NCI-H526 treated with DMSO at 0.1 percent for 48 hours (cell line): ENCODE data around the gene USP22.
"Not testable (repeated sequence)": the region's sequence is repeated elsewhere in the genome, so short reads cannot be mapped to it uniquely, and the experiment has no call there.

ENCODE experiments used
- DNase-seq: peaks from one replicate; lab custom pipeline; 2025; lab: John Stamatoyannopoulos, UW

The USP22 gene

DNA sequence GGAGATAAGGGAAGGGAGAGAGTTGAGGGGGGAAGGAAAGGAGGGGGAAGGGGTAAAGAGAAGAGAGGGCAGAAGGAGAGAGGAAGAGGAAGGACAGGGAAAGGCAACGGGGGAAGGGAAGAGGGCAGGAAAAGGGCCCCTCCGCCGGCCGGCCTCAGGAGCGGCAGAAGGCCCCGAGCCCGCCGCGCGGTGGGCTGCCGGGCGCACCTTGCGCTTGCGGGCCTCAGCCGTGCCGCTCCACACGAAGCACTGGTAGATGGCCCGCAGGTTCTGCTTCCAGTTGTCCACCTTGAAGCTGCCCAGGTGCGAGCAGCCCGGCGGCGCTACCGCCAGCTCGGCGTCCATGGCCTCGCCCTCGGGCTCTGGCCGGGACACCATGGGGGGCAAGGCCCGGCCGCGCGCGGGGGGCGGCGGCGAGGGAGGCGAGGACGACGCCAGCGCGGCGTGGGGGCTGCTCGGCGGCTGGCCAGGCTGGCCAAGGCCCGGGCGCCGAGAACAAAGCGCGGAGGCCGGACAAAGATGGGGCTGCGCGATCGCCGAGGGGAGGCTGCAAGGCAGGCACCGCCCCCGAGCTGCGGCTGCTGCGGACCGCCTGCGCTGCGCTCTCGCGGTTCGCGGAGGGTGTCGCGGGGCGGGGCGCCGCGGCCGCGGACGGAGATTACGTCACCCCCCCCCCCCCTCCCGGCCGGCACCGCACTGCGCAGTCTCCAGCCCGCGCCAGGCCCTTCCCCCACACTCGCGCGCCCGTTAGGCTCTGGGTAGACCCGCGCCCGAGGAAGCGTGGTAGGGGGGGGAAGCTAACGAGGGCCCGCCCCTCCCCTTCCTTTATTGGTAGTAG lies at the start of gene USP22:
Gene USP22 (minus strand): TSS at position 554 of the 838 bp plus-strand sequence. CDS start 176 bp downstream, at position 378.
- no peak for DNase-seq

DNA sequence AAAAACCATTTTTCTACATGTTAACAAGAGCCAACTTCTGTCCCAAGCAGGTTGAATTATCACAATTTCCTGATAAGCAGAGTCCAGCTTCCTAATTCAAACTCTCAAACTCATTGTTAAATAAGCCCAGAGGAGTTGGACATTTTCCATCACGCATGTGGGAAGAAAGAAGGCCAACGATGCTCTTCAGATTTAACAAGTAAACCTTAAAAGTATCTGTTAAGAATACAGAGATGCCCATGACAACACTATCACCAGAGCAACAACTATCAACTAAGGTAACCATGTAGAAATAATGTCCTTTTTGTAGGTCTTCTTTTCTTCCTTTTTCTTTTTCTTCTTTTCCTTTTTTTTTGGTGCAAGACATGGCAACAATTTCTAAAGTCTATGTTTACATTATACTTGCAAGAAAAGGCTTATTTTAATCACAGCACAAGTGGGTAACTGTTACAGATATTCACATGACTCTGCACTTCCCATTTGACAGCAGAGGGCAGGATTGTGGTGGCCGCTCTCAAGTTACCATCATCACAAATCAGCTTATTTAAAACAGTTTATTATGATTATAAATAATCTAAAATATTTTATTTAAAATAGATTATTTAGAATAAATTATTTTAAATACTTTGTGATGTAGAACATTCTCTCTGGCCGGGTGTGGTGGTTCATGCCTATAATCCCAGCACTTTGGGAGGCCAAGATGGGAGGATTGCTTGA lies 48.2 kb upstream of the USP22 start:
- no peak for DNase-seq

DNA sequence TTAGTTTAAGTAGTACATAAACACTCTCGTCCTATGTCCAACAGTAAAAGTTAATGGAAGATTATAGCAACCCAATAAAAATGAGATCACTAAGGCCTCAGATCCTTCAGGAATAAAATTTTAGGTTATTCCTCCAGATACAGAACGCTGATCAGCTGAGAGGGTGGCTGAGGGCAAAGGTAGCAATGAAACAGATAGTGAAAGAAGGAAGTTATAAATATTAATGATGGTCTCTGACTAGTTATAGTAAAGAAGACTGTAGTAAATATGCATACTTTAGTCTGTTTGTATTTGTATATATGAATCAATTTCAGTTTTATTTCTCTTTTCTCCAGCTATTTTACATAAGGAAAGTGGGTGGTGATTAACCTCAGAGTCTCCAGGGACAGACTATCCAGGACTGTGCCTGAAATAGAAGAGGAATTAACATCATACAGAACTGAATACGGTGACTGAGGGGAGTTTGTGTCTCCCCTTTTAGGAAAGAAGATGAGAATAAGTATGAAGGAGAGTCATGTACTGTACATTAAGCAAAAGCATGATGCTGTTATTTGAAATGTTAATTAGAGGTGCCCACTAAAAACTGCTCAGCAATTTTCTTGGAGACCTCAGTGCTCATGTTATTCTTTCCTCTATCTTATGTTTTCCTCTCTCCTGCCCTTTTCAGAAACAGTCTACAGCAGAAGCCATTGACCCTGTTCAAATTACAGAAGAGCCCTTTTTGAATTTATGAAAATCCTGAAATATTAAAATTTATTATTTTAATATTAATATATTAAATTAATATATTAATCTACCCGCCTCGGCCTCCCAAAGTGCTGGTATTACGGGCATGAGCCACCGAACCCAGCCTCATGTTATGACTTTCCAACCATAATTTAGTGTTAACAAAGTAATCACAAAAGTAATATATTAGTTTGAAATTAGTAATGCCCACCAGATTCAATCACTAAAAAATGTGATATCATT lies 47.4 kb upstream of the USP22 start:
- peak; percentile 3 for DNase-seq

DNA sequence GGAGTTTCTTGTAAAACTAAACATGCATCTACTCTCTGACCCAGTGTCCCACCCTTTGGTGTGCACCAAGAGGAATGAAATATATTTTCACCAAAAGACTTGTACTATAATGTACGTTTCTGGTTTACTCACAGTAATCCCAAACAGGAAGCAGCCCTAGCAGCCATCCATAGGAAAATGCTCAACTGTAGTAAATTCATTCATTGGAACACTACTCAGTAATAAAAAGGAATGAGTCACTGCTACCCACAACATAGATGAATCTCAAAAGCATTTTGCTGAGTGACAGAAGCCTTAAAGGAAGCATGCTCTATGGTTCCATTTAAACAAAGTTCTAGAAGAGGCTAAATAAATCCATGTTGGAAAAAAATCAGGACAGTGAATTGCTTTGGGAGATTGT lies 46.3 kb upstream of the USP22 start:
- DNase-seq, result no peak

DNA sequence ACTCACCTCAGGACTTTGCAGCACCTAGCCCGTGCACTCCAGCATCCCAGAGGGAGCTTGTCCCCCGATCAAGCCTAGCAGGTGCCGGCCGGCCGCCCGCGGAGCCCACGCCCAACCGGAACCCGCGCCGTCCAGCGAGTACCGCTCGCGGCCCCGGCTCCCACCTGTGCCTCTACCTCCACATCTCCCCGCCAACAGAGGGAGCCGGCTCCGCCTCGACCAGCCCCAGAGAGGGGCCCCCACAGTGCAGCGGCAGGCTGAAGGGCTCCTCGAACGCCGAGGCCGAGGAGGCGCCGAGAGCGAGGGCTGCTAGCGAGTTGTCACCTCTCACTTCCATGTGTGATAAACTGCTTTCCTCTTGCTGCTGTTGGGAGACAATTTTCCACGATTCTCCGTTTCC lies 42.9 kb upstream of the USP22 start:
- DNase-seq, result no peak

DNA sequence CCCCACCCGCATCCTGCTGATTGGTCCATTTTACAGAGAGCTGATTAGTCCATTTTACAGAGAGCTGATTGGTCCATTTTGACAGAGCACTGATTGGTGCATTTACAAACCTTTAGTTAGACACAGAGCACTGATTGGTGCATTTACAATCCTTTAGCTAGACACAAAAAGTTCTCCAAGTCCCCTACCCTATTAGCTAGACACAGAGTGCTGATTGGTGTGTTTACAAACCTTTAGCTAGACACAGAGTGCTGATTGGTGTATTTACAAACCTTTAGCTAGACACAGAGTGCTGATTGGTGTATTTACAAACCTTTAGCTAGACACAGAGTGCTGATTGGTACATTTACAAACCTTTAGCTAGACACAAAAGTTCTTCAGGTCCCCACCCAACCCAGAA lies 42.5 kb upstream of the USP22 start:
- DNase-seq, result not testable (repeated sequence)

DNA sequence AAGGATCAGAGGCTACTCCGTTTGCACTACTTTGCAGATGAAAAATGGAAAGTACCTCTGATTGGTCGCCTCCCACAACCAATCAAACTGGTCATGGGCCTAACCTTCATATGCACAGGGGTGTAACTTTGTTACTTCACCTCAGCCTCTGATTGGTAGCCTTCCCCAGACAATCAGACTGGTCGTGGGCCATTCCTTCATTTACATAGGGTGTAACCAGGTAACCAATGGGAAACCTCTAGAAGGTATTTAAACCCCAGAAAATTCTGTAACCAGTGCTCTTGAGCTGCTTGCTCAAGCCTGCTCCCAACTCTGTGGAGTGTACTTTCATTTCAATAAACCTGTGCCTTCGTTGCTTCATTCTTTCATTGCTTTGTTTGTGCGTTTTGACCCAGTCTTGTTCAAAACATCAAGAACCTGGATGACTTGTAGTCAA lies 39.2 kb upstream of the USP22 start:
- DNase-seq, result no peak

DNA sequence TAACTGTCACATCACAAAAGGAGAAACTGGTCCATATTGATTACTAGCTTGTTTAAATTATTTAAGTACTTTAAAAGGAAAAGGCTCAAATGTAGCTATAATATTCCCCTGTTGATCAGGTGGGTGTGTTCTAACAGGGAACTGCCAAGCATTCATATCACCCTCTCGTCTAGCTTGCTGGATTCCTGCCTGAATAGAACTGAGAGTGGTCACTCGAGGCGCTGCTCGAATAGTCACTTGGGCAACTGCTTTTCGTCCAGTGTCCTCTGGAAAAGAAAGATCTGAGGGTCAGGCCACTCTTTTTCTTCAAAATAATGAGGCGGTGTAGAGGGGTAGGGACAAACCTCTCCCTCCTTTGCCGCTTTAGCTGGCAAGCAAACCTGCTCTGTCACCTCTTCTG lies 36.4 kb upstream of the USP22 start:
- DNase-seq, result no peak

DNA sequence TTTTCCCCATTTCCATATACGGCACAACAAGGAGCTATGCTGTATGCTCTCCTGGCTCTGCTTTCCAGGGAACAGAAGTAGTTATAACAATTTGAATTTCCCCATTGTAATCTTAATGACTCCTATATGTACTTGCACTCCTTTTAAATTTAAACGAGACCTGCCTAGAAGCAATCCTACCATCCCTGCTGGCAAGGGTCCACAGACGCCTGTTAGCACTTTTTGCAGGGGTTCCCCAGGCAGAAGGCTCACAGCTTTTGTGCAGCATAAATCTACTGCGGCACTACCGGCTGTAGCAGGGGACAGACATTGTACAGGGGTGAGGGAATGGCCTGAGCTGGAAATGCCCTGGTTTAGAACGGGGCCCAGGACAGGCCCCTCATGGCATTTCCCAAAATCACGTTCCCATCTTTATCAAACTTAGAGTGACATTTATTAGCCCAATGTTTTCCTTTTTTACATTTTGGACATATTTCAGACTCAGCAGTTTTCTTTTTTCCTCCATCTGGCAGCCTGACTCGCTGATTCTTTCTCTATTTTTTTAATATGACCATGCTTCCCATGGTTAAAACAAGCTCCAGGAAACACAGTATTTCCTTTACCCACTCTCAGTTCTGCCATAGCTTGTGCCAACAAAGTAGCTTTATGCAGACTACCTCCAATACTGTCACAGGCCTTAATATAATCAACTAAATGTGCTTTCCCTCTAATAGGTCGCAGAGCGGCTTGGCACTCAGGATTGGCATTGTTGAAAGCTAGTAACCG lies 35.4 kb upstream of the USP22 start:
- DNase-seq, result no peak

DNA sequence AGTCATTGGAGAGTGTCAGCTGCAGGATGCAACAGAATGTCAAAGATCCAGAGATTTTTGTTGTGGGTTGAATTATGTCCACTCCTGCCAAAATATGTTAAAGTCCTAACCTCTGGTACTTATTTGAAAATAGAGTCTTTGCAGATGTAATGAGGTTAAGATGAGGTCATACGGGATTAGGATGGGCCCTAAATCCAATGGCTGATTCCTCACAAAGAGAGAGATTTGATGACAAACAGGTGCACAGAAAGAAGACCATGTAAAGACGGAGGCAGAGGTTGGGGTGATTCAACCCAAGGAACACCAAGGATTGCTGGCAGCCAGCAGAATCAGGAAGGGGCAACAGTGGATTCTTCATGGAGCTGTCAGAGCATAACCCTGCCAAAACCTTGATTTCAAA lies 34.5 kb upstream of the USP22 start:
- no peak for DNase-seq

DNA sequence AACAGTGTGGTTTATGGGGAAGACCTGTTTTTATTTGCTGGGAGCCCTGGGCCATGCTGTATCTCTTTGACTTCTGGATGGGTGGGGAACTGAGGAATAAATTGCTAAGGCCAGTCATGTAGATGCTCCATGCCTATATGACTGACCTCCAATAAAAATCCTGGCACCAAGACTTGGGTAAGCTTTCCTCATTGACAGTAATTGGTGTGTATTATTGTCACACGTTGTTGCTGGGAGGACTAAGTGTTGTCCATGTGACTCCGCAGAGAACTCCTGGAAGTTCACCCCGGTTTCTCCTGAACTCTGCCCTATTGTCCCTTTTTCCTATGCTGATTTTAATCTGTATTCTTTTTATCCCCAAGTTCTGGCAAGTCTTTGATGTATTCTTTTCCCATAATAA lies 33.4 kb upstream of the USP22 start:
- DNase-seq, result no peak

DNA sequence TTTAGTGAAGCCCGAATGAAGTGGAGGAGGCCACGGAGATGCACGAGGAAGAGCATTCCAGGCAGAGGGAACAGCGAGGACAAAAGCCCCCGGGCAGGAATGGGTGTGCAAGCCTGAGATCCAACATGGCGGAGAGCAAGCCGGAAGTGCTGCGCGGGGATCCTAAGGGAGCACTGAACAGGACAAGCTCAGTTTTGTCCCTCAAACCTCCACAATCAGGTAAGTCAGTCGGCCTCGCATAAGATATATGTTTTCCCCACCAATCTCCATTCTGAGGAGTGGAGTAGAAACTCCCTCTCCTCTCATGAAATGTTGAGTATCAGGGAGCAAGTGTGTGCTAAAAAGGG lies 32.9 kb upstream of the USP22 start:
- no peak for DNase-seq

DNA sequence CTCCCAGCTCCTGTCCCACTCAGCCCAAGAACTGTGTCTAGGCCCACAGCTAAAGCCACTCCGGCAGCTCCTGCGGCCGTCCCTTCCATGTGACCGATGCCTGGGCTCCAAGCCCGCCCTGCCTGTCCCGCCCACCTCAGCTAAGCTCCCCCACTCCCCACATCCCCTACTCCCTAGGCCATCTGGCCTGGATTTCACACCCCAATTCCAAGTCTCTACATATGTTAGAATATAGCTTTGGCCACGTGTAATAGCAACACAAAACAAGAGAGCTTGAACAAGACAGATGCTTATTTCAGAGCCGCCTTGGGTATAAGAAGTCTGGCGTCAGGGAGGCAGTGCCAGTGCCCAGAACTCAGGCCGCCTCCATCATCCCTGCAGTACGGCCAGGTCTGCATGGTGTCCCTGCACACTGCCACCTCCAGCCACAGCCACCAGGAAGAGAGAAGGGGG lies 30.0 kb upstream of the USP22 start:
- DNase-seq, result no peak

DNA sequence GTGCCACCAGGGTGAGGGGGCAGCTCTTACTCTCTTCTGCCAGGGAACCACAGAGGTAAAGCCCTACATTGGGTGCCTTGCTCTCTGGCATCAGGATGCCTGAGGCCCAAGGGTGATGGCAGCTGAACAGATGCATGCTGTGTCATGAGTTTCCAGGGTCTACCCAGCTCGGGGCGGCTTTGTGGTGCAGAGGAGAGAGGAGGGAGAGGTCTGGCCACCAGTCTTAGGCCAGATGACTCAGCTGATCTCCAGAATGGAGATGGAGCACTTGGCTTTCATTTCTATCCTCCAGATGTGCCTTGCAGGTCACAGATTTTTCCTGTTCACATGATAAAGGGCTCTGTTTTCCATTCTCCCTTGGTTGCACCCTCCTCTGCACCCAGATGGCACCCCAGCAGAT lies 23.6 kb upstream of the USP22 start:
- no peak for DNase-seq

DNA sequence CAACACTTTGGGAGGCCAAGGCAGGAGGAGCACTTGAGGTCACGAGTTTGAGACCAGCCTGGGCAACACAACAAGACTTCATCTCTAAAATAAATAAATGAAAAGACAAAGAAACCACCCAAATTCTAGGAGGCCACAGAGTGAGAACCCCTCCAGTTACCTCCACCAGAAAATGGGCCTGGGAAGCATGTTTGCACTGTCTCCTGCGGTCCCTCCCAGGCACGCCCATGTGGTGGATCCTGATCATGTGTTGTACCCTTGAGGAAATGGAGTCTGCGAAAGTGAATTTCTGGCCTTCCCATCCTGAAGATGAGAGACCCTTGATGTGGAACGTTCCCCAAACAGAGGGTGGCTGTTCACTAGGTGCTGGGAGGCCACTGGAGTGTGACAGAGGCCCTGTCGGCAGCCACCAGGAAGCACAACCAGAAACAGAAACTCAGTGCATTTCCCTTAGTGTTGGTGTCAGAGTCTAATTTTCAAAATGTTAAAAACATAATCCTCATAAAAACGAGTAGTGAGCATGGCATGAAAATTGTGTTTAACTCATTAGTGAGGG lies 19.2 kb upstream of the USP22 start:
- no peak for DNase-seq

DNA sequence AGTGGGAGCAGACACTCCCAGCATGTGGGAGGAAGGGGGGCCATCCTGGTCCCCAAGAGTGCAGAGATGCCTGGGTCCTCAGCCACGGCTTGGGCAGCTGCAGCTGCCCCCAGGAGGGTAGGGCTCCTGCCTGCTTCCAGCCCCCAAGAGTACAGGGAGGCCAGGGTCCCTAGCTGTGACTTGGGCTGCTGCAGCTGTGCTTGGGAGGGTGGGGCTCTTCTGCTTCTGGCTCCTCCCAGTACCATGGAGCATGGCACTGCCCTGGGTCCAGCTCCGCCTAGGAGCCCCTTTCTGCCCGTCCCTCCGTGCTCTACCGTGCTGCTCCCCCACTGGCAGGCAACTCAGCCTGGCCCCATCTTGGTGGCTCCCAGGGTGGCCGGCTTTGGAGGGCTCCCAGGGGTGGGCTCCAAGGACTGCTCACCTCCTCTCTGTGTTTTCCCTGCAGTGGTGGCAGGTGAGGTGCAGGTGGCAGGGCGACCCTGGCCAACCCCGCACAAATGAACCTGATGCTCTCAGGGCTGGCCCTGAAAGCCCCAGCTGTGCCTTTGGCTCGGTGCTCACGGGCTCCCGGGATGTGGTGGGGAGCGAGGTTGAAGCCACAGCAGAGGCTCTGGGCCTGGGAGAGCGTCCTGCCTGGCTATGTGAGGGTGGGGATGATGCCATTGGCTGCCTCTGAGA lies 18.5 kb upstream of the USP22 start:
- DNase-seq, result no peak

DNA sequence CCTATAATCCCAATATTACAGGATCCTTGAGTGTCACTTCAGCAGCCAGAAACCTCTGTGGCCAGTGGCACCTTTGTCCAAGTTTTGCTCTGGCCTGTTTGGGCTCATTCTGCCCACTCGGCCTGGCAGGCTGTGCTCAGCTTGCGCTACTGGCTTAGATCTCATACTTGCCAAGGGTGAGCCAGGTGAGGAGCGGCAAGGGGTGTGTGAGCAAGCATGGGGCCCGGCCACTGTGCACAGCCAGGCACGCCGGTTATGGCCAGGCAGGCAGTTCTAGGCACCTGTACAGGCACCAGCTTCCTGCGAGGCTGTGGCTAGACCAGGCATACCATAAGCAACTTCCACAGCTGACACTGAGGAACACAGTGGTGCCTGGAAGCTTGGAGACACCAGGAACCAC lies 16.9 kb upstream of the USP22 start:
- DNase-seq, result no peak

DNA sequence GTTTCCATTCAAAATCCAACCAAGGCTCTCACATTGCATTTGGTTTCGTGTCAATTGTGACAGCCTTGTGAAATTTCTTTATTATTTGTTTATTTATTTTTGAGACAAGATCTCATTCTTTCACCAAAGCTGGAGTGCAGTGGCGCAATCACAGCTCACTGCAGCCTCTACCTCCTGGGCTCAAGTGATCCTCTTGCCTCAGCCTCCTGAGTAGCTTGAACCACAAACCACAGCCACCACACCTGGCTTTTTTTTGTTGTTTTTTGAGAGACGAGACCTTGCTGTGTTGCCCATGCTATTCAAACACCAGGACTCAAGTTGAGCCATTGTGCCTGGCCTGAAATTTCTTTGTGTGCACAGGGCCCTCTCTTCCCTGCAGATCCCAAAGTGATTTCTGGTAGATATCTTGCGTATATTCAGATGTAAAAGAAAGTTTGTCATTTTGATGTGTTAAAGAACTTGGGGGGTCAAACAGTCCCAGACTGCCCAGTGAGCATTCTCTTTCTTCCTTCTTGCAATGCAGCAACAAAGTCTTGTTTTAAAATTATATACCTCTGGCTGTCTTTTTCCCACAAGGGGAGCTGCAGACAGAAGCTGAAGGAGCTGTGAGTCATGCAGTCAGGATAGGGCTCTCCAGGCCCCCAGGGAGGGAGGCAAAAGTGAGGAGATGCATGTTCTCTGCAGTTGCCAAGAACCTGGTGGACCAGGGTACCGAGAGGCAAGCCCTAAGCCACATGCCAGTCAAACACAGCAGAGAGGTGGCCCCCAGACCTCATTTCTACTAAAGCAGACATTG lies 15.5 kb upstream of the USP22 start:
- DNase-seq, result no peak

DNA sequence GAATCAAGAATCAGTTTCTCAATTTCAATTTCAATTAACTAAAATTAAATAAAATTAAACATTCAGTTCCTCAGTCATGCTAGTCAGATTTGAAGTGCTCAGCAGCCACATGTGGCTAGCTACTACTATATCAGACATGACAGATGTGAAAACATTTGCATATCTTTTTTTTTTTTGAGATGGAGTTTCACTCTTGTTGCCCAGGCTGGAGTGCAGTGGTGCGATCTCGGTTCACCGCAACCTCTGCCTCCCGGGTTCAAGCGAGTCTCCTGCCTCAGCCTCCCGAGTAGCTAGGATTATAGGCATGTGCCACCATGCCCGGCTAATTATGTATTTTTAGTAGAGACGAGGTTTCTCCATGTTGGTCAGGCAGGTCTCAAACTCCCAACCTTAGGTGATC lies 10.2 kb upstream of the USP22 start:
- DNase-seq, result not testable (repeated sequence)

DNA sequence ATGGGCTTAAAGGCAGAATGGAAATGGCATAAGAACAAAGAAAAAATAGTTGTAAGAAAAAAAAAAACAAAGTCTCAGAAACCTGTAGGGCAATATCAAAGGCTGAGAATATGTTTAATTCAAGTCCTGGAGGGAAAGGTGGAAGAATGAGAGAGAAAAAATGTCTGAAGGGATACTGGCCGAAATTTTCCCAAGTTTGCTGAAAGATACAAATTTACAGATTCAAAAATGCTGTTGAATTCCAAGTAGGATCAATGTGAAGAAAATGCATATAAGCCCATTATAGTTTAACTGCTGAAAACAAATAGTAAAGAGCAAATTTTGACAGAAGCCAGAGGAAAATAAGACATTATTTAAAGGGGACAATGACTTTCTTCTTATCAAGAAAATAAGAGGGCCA lies 6.6 kb upstream of the USP22 start:
- DNase-seq, result no peak
